Germinal center (tissue), 1 donor: ENCODE measurements around the gene TYSND1.
"Not testable (repeated sequence)": the region's sequence is repeated elsewhere in the genome, so short reads cannot be mapped to it uniquely, and the experiment has no call there.

Experiments used
- DNase-seq: peaks from one replicate; pipeline ENCODE4 v3.0.0; 2012; ENCODE audit warnings: mixed read lengths, low spot score

The TYSND1 gene

DNA sequence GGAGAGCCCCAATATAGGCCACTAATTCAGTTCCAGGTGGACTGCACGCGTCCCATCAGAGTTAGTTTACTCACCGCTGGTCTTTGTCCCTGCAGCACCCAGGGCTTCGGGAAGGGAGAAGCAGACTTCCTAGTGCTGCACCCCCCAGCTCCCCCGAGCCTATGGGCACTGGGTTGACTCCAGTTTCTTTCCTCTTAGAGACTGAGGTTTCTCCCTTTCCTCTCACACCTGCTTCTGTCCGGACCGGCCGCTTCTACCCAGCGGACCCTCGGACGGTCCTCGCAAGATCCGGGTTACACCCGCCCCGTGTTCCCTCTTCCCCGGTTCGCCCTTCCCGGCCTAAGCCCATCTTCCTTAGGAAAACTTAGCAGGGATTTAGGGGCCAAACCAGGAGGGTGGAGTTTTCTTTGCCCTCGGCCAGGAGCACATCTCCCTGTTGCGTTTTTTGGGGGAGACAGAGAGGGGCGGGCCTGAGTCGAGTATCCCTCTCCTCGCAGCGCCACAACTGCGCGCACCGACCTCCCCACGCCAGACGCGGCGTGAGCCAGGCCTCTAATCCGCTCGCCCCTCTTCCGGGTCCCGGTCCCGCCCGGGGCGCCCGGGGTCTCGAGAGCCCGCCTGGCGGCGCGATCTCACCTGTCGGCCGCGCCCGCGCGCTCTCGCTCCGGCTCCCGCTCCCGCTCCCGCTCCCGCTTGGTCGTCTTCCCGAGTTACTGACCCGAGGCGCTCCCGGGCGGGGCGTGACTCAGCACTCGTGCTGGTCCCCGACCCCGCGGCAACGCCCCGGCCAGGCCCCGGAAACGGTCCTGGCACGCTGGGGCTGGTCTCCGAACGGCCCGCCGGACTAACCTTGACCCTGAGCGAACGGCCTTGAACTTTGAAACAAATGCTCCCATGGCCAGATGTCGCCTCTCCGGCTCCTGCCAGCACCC lies 14.1 kb downstream of the TYSND1 start, which contains the start of gene AIFM2:
Gene AIFM2 (minus strand): TSS at position 728 of the 932 bp plus-strand sequence. CDS start 8,741 bp downstream, outside the sequence.
- DNase-seq: peak; percentile 82

DNA sequence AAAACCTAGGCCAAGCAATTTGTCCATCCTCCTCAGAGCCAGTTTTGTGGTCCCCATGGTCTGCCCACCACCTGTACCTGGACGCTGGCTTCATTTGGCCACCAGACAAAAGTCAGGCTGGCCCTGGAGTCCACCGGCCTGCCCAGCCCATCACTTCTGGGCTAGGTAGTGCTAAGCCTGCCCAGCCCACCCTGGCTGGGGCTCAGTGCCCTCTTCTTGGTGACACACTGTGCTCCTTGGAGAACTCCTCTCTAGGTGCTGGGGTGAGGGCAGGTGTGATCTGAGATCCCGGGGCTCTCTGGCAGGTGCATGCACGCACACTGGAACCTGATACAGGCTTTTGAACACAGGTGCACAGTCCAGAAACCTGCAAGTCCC lies 15.0 kb downstream of the TYSND1 start:
- no peak for DNase-seq

DNA sequence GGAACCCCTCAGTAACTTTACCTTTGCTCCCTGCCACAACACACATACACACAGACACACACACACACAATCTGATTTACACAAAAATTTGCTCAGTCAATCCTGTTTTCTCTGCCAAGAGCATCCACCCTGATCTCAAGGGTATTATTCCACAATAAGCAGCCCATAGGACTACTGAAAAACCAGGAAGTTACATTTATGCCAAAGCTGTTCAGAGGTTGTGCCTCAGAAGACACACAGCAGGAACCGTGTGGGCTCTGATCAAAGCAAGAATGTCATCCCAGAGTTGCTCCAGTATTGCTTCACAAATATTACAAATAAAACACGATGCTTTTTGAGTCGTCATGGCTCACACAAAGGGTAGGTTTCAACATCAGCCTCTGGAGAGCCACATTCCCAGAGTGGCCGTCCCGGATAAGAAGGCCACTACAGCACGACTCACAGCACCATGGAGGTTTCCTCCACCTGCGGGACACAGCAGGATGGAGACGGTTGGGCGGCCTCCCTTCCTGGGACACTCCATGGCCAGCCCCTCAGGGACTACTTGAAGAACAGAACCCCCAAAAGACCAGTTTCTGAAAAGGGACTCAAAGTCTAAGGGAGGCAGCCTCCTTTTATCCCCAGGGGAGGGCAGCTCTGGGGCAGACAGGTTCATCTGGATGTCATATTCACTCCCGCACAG lies 15.5 kb downstream of the TYSND1 start:
- DNase-seq: no peak

DNA sequence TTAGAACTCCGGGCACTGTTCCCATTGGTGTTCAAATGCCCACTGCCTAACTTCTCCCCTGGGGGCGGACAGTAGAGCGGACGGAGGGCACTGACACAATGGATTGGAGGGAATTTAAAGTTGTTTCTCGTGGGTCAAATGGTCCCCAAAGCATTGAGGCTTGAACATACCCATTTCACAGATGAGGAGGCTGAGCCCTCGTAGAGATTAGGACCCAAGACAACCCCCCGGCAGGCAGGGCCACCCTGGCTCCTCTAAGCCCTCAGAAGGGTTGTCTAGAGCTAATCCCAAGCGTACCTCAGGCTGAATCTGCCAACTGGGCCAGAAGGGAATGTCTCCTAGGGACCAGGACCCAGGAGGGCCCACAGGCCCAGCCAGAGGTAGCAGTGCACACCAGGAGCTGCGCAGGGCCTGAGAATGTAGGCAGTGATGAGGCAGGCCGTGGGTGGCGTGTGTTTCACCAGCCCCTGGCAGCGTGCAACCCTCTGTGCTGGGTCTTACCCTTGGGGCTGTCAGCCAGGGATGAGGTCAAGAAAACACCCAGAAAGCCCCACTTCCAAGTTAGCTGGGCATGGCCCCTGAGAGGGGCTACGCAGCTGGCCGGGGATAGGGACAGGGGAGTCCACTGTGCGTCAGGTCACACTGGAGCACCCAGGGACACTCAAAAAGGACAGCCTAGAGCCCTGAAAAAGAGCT lies 19.7 kb downstream of the TYSND1 start:
- no peak for DNase-seq

DNA sequence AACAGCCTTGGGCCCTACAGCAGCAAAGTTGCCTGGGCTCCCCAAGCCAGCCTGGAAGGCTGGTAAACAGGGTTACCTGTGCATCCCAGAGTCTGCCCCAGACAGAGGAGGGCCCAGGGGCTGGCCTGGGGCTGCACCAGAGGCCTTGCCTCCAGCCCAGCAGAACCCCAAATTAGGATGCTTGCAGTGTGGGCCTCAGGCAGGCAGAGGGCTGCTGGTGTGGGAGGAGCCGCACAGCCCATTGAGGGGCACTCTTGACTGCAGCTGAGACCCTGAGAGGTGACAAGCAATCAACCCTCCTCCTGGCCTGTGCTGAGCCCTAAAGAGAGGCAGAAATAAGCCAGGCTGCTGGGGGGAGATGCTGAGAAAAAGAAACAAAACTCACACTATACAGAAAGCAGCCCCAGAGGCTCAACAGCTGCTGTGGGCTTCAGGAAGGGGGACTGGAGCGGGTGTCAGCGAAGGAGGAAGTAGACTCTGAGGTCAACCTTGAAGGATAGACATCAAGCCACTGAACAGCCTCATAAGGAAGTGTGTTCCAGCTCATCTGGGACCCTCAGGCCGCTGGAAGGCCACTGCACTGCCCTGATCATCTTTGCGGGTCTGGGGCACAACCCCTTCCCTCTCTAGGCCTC lies 20.5 kb downstream of the TYSND1 start:
- no peak for DNase-seq

DNA sequence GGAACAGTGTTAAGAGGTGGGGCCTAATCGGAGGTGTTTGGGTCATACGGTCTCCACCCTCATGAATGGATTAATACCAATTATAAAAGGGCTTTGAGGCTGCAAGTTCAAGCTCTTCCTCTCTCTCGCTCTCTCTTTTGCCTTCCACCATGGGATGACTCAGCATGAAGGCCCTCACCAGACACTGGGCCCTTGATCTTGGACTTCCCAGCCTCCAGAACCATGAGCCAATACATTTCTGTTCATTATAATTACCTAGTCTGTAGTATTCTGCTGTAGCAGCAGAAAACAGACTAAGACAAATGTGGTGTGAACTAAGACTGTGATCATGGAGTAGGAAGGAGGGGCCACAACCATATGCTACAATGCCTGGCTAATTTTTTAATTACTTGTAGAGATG lies 21.6 kb downstream of the TYSND1 start:
- no peak for DNase-seq

DNA sequence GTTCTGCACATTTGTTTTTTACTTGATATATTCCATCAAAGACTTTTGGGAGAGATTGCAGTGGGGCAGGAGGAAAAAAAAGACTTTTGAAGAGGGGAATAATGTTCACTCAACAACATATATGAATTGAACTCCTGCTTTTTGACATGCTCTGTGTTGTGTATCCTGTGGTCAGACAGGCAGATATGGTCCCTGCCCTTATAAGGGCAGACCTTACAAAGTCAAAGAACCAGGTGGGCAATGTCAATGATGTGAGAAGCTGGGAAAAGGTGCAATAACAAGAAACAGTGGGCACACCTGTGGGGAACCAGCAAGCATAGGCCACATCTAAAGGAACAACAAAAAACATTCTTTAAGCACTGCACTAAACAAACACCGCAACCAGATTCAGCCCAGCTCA lies 22.1 kb downstream of the TYSND1 start:
- DNase-seq: no peak

DNA sequence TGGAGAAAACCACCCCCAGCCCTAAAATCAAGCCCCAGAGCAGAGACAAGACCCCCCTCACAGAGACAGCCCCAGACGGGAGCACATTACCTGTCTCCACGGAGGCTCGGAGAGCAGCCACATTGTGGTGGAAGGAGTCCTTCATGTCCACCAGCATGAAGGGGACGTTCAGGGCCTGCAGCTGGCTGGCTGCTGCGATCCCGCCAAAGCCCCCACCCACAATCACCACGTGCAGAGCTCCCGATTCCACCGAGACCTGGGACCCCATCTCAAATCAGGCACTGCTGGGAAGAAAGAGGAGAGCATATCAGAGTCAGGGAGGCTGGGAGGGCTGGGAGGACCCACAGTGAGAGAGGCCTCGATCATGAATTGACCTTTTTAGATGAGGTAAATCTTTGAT lies 22.7 kb downstream of the TYSND1 start:
- DNase-seq: no peak

DNA sequence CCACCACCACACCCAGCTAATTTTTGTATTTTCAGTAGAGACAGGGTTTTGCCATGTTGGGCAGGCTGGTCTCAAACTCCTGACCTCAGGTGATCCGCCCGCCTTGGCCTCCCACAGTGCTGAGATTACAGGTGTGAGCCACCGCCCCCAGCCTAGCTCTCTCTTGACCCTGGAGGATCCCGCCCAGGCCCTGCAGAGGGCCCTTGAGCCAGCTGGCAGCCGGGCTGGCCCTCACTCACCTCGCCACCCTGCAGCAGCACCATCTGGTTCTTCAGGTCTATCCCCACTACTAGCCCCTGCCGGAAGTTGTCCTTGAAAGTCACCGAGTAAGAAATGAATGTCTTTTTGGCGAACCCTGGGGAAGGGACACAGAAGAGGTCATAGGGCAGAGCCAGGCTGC lies 23.3 kb downstream of the TYSND1 start:
- not testable (repeated sequence) for DNase-seq

DNA sequence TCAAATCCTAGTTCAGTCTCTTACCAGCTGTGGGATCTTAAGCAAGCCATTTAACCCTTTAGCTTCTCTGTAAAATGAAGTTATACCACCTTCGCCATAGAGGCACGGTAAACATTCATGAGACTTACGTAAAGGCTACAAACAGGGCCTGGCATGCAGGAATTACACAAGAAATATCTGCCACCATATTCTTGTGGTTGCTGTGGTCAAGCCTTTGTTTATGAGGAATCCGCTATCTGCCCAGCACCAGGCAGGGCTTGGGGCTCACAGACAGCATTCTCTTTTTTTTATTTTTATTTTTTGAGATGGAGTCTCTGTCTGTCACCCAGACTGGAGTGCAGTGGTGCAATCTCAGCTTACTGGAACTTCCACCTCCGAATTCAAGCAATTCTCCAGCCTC lies 23.8 kb downstream of the TYSND1 start:
- no peak for DNase-seq

DNA sequence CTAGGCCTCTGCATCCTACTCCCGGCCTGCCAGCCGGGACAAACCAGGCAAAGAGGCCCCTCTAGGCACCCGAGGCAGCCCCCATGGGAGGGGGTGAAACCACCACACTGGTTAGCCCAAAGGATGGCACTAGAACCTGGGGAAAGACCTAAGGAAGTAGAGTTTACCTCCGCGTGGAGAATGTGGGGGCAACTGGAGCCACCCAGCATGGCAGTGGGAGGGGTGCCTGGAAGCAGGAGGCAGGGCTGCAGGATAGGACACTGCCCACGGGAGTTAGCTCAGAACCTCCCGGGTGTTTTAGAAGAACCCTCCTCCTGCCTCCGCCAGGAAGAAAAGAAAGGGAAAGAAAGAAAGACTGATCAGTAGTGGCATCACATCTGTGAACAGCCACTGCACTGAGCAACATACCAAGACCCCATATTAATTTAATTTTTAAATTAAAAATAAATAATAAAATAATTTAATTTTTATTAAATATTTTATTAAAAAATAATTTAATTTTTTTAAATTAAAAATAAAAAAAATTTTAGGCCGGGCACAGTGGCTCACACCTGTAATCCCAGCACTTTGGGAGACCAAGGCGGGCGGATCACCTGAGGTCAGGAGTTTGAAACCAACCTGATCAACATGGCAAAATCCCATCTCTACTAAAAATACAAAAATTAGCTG lies 25.1 kb downstream of the TYSND1 start:
- DNase-seq: no peak

DNA sequence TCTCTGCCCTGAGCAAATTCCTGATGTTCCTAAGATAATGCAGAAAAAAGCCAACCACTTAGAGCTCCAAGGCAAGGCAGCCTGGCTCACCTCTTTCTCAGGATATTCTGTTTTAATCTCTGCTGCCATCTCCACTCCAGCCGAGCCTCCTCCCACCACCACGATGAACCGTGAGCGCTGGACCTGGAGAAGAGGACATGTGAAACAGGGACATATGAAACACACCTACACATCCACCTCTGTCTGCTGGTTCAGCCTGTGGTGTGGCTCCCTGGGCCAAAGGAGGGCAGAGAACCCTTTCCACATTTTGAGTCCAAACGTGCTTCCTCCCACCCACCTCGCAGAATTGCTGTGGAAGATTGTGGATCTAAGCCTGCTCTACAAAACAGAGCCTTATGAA lies 26.1 kb downstream of the TYSND1 start:
- DNase-seq: no peak

DNA sequence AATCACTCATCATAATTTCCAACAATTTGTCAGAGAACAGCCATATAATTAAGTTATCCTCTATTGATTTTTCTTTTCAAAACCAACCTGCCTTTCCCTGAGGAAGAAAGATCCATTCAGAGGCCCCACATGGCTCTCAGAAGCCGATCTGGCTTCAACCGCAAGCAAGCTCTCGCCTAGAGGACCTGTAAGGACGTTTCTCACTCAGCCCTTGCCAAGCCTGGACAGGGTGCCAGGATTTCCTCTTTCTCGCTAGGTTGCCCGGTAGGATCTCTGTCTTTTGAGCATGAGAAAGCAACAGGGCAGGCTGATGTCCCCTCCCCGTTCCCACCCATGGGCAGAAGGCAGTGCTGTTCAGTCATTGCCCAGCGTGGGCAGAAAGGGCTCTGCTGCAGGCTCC lies 26.9 kb downstream of the TYSND1 start:
- no peak for DNase-seq

DNA sequence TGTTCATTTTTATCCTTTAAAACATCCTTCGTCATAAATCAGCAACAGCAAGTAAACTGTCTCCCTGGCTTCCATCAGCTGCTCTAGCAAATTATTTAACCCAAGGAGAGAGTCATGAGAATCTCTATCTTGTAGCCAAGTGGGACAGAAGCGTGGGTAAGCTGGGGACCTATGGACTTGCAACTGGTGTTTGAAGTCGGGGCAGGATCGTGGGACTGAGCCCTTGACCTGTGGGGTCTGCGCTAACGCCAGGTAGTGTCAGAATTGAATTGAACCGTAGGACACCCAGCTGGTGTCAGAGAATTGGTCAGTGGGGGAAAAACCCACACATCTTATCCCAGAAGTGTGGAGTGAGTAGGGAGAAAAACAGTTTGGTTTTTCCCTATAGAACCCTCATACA lies 27.3 kb downstream of the TYSND1 start:
- no peak for DNase-seq

DNA sequence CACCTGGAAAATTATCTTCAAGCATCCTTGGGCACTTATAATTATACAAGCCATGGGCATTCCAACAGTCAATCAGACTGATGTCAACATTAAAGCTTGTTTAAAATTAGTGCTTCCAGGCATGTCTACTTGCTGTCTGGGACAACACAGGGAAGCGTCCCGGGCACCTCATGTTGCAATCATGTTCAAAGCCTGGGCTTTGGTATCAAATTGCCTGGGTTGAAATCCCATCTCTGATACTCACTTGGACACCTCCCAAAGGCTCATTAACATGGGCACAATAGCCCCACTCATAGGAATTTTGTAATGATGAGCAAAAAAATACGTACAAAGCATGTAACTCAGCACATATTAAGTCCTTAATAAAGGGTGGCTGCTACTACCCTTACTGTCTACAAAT lies 28.3 kb downstream of the TYSND1 start:
- no peak for DNase-seq

DNA sequence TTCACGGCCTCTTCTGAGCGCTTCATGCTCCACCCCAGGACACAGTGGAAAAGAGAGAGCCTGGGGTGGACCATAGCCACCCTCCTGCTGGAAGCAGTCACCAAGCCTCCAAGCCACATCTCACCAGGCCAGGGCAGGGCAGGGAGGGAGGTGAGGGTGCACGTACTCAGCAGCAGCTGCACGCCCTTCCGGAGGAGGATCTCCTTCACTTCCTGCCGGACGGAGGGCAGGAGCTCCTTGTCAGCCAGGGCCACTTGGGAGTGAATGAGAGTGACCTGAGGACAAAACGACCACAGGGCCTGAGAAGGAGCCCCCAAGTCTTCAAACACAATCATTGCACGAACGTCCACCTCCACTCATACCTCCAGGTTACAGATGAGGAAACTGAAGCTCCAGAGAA lies 28.9 kb downstream of the TYSND1 start:
- no peak for DNase-seq

DNA sequence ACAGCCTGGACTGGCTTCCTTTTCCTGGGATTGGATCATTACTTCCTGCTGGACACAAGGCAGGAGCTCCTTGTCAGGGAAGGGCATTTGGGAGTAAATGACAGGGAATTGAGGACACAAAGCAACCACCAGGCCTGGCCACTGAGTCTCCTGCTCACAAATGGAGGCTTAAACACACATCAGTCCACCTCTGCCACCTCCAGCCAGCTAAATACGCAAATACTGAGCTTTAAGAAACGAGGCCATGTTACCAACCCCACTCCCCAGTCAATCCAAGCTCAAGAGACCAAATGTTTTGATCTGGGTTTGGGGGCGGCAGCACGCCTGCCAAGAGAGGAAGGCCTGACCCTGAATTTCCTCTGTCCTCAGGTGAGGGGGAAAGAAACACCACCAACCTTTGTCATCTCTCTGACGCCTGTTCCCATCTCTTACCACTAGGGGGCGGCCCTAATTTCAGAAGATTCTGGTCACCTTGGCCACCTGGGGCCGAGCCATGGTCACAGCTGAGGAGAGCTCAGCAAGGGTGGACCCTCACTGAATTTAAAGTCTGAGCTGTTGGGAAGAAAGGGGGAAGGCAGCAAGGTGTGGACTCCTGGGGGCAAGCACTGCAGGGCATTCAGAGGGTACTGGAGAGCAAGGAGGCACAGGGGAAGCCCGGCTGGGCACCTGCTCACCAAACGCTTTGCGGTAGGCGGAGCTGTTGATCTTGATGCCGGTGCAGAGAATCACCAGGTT lies 30.4 kb downstream of the TYSND1 start:
- peak; percentile 68 for DNase-seq

DNA sequence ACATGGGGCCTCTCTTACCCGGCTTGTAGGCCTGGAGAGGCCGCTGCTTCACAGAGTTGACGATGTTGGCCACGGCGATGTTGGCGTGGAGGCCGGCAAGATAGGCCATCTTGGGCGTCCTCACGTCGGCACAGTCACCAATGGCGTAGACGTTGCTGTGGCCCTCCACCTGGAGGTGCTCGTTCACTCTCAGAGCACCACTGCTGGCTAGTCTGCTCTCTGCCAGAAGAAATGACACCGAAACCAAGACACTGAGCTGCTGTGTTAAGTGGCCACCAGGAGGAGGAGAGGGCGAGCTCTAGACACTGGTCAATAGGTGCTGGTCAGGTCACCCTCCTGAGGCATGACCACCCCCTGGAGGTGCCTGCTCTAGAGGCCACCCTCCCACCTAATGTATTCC lies 31.6 kb downstream of the TYSND1 start:
- DNase-seq: no peak

DNA sequence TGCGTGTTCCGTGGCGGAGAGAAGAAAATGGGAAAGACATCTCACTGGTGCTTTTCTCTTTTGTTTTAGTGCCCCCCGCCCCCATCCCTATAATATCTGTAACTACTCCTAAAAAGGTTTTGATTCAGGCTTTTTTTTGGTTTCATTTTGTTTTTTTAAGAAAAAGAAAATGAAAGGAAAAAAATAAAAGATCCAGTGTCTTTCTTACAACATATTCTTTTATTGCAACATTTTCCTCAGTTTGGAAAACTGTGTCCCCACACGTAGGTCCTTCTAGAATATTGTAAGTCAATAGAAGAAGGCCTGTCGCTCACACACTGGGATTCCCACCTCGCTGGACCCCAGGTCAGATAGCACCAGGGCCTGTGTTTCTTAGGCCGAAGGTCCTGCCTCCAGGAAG lies 34.4 kb downstream of the TYSND1 start:
- DNase-seq: no peak

DNA sequence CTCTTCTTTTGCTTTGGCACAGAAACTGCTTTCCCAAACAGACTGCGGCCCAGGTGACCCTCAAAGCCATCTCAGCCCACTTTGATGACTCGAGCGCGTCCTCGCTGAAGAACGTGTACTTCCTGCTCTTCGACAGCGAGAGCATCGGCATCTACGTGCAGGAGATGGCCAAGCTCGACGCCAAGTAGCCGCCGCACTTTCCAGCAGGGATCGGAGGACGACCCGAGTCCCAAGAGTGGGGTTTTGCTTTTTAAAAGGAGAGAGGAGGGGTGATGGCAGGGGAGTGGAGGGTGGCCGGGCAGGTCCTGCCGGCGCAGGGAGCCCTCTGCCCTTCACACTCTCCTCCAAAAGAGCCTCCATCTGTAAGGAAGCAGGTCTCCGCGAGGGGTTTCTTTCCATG lies 35.0 kb downstream of the TYSND1 start:
- DNase-seq: no peak
